Activated effector memory CD4-positive, alpha-beta T cell treated with anti-CD3 and anti-CD28 coated beads, Interleukin-2, amount 50 U/mL, for 16 hours (primary cell): ENCODE data around the gene HNRNPR.
"Not testable (repeated sequence)": the region's sequence is repeated elsewhere in the genome, so short reads cannot be mapped to it uniquely, and the experiment has no call there.

ENCODE experiments used
- DNase-seq: peaks from one replicate; pipeline ENCODE4 v3.0.0-alpha.2; 2020

Gene HNRNPR

DNA sequence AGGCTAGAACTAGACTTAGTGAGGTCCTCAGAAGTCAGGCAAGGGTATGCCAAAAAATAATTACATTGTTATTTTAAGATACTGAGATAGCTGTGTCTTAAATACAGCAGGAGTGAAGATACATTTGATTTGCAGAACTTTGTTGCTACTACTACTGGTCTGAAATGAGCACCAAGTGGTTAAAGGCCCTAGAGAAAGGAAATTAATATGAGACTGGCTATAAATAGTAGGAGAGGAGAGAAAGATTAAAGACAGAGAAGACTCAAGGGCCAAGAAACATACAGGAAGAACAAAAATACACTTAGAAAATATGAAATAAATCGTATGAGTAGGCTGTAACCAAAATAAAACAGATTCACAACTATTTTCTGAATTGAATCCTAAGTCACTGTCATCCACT lies 21.3 kb downstream of the HNRNPR start:
- no peak for DNase-seq

DNA sequence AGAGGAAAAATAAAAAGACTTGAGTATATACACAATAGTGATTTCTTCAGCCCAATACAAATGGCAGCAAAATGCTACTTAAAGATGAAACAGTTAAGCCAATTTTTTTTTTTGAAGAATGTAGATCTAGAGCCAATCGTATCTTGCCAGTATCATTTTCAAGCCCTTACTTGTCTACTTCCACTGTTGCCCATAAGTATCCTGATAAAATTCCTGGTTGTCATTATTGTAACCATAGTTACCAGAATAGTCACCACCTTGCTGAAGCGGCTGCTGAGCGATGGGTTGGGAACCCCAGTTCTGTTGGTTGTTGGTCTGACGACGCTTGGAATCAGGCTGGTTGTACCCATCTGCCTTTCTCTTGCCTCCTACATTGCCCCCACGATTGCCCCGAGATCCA lies 33.8 kb downstream of the HNRNPR start:
- not testable (repeated sequence) for DNase-seq

DNA sequence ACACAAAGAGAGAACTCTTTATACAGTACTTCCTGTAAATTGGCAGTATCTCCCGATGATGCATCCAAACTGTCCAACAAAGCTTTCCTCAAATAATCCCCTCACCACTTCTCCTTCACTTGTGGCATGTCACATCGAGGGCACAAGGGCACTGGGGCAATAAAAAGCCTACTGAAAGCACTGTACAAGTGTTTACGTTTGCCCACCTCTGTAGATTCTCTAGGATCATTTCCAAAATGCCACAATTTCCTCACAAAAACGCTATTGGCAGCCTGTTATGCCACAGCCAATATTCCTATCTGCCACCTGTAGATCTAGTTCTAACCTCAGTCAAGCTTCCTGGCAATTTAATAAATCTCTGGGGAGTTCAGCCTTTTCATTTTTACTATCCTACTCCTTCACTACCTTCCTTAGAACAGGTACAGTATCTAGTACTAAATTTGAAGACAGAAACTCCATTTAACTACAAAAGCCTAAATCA lies 39.9 kb downstream of the HNRNPR start:
- DNase-seq: no peak

DNA sequence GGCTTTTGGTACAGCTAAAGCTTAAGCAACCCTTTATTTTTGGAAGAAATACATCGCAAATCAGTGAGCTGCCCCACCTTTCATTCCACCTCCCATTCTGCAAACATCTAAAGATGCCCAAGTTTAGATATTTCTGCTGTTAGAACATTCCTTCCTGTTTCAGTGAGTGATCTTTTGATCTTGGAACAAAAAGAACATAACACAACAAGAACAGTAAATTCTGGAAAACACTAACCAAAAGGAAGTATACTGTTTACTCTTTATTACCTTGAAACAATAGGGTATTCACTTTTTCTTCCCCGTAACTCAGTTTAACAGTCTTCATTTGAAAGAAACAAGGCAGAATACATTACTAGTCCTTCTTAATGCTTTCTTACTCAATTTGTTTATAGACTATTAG lies 40.6 kb downstream of the HNRNPR start:
- DNase-seq: no peak

DNA sequence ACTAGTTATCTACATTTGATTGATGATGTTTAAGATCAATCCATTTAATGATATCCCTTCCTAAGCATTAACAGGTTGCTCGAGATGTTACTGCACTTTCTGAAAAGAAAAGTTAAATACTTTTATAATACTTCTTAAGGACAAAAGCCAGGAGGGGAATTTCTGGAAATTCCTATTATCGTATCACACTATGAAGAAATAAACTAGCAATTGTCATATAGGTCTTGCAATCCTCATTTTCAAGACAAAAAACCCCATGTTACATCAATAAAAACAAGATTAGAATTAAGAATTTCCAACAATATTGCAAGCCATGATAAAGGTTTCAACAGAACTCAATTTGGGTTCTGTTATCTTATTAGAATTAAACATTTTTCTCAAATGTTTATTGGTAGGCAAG lies 47.2 kb downstream of the HNRNPR start:
- DNase-seq: no peak

DNA sequence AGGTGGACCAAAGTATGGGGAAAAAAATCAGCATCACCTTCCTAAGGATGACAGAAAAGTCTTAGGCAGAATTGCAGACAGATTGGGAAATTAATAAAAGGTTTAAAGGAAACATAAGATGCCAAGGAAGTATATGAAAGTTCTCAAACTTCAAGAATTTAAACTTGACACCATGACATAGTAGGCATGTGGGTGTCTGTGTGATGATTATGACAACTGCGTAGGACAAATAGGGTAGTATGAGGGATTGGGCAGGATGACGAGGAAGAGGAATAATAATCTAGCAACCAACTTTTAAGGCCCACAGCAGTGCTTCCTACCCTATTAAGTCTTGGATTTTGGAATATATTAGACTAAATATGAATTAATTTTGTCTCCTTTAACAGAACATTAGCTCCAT lies 52.4 kb downstream of the HNRNPR start:
- no peak for DNase-seq

DNA sequence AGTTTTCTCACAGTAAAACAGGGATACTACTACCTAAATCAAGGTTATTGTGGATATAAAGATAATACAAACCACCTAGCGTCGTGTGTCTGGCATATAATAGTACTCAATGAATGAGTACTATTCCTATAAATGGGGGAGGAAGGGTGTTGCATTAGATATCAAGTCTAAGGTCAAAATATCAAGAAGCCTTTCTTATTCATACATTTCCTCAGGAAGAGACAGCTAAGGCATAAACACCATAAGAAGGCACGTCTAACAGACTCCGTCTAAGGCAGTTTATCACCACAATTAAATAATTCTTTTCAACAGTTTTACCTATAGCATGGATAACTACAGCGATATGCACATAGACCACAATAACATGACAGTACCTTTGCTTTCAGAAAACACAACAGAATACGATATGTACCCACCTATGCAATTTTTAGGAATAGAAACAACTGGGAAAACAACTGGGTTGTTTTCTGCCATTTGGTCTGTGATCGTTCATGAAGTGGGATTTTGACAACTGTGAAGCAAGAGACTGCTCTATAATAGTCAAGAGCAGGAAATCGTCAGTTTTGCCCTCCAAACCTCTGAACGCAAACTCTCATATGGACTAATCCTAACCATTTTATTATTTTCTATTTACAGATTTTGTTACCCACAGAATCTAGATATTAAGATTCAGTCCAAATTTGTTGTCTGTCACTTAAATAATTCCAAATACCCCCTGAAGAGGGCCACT lies 53.1 kb downstream of the HNRNPR start:
- no peak for DNase-seq

DNA sequence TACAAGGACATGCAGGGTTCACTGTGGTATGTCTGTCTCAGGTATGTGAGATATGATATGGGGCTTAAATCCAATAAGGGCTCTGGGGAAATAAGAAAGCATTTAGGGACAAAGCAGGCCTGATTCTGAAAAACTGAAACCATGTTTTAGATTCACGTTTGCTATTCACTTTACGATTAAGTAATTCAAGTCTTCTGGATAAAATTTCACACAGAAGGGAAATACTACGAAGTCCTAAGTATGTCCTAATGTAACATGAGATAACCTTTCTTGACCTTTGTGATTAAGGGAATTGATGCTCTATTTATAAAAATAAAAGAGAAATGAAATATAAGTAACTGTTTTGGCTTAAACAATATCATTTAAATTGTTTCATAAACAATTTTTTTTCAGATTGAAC lies 55.4 kb downstream of the HNRNPR start:
- DNase-seq: no peak

DNA sequence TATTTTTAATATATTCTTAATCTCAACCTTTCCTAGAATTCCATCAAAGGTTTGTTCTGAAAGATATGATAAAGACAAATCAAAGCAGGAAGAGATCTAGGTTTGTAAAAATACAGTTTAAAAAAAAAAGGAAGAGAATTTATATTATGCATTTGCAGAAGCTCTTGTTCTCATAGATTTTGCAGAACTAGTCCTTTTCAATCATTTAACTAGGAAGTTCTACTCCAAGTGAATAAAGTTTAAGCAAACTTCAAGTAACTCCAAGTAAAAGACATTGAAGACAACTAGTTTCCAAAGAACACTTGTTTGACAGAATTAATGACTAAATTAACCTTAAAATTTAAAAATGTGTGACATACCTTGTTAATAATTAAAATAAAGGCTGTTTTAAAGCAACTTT lies 55.9 kb downstream of the HNRNPR start:
- no peak for DNase-seq

DNA sequence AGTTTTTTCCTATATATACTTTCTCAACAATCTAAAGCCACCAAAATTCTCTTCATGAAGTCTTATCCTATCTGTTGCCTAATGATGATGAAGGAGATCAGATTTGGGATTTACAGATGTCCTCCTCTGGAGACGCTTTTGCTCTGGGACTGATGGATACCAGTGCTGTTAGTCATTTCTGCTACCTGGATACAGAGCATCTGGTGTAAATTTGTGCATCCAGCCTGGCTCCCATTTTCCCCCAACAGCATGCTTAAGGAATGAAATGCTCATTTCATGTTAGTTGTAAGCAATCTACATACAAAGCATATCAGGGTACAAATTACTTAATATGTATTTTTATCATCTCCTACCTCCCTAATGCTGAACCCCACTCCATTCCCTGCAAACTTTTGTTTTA lies 57.7 kb downstream of the HNRNPR start:
- no peak for DNase-seq

DNA sequence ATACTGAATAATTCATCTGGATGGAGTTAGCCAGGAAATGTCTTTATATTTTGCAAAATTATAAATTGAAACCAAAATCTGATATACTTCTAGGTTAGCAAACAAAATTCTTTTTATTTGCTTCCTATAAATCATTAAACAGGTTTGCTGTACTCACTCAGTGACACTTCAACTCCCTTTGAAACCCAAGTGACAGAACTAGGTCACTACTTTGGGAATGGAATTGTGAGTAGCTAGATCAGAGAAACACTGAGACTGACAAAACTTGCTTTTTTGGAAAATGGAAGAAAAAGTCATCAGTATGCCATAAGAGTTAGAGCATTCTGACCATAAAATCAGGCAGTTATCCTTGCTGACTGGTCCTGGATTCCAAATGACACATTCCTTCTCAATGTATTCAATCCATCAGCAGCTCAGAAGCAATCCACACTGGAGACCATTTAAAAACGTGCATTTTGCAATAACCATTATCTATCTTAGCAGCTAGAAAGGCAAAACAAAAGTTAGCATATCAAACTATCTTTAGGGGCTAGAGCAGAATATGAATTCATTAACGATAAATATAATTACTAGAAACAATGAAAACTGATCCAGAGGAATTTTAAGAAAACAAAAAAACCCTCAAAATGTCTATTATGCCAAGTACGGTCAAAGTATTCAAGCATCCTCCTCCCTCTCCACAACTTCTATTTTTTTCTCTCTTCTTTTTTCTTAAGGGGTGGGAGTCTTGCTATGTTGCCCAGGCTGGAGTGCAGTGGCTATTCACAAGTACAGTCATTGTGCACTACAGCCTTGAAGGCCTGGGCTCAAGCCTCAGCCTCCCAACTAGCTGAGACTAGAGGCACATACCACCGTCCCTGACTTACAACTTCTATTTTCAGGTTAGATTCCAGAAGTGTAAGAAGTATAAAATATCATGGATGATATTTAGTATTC lies 60.1 kb downstream of the HNRNPR start:
- no peak for DNase-seq

DNA sequence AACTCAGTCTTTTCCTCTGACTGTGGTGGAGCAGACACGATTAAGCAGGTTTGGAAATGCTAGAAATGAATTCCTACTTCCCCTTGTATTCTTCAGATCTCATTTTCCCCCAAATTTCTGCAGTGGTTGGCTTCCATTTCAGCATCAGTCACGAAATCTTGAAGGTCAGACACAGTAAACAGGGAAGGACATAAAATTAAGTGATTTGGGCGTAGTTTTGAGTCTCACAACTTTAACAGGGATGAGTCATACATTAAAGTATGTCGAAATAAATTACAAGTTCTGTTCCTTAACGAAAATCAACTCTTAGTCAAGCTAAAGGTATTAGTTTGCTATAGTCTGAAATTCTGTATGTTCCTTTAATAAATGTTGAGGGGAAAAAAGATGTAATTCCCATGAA lies 61.1 kb downstream of the HNRNPR start:
- DNase-seq: no peak

DNA sequence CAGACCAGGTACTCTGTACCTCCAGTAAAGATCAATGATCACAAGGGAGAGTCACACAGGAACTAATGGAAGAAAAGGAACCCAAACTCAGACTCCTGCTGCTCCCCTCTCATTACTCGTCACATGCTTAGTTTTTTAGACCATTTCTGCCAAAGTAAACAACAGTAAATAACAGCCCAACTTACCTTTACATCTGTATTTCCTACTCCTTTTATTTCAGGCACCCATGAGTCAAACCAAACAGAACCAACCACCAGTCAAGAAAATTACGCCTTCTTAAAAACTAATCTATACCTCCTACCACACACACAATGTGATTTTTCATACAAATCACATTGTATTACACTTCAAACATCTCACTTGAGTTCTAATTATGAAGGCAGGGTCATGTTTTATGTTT lies 65.4 kb downstream of the HNRNPR start:
- DNase-seq: no peak

DNA sequence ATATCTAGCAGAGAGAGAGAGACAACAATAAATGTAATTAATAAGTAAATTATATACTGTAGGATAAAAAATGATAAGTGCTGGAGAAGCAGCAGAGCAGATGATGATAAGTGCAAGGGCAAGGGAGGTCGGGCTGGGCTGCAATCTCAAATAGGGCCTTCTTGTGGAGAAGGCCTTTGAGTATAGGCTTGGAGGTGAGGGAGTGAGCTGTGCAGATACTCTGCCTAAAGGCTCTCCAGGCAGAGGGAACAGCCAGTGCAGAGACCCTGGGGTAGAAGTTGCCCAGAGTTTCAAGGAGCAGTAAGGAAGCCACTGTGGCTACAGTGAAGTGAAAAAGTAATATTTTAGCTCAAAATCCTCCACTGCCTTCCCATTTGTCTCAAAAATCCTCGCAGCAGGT lies 67.6 kb downstream of the HNRNPR start:
- DNase-seq: no peak

DNA sequence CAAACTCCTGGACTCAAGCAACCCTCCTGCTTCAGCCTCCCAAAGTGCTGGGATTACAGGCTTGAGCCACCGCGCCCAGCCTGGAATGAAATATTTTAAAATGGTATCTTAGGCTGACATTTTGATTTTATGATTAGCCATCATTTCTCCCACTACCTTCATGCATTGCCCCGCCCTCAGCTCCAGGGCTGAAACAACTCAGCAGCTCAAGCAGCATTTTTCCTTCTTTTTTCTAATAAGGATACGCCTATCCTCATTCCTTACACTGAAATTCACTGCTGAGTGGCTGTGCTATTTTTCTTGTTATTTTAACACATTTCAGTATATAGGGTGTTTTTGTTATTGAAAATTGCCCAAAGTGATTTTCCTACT lies 70.0 kb downstream of the HNRNPR start:
- DNase-seq: no peak

DNA sequence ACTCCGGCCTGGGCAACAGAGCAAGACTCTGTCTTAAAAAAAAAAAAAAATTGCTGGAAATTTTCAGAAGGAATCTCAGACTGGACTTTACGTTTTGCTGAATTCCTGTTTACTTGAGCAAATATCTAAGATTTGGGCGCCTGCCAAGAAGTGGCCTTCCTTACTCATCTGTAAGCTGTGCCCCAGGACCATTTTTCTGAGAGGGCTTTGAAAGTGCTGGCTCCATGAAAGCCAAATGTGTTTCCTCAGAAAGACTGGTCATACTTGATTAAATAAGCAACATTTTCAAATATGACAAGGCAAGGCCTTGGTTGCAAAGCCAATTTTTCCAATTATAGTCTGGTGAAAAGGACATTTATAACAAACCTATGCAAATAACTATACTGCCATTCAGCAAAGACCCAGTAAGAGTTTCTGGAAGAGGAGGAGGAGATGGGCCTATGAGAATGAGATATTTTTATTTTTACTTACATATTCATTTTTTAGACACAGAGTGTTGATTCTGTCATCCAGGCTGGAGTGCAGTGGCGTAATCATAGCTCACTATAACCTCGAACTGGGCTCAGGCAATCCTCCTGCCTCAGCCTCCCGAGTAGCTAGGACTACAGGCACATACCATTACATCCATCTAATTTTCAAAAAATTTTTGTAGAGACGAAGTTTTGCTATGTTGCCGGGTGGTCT lies 70.5 kb downstream of the HNRNPR start:
- DNase-seq: no peak

DNA sequence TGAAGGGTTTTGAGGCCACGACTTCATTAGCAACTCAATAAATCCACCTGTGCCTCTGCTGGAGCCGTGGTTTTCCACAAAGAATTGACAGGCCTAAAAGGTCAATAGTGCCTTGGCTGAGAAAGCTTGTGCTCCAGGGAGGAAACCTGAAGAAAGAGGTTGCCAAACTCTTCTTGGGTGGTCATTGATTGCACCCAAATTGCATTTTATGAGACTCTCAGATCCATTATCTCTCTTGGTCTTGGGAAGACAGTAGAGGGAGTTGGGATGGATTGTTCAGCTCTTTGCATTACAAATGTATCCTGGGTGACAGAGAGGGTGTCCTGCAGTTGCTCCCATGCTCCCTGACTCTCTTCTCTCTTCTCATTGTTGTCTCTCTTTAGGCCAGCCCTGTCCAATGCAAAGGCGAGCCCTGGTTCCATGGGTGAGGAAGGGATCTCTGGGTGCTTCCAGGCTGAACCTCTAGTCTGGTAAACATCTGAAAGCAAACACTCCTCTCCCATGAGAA lies 80.7 kb downstream of the HNRNPR start:
- no peak for DNase-seq

DNA sequence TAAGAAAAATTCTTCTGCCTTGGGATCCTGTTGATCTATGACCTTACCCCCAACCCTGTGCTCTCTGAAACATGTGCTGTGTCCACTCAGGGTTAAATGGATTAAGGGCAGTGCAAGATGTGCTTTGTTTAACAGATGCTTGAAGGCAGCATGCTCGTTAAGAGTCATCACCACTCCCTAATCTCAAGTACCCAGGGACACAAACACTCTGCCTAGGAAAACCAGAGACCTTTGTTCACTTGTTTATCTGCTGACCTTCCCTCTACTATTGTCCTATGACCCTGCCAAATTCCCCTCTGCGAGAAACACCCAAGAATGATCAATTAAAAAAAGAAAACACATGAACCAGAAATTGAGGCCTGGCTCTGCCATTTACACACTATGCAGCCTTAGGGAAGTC lies 86.0 kb downstream of the HNRNPR start:
- DNase-seq: not testable (repeated sequence)

DNA sequence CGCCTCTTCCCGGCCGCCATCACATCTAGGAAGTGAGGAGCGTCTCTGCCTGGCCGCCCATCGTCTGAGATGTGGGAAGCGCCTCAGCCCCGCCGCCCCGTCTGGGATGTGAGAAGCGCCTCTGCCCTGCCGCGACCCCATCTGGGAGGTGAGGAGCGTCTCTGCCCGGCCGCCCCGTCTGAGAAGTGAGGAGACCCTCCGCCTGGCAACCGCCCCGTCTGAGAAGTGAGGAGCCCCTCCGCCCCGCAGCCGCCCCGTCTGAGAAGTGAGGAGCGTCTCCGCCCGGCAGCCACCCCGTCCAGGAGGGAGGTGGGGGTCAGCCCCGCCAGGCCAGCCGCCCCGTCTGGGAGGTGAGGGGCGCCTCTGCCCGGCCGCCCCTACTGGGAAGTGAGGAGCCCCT lies 86.7 kb downstream of the HNRNPR start:
- not testable (repeated sequence) for DNase-seq
